NOMO-1 (cell line): ENCODE results near the gene RNF112.

Source experiments
- DNase-seq, 2 experiments: peaks; one replicate each; lab custom pipeline; 2025; ENCODE audit not compliant: unreplicated experiment in 2 of 2; lab: John Stamatoyannopoulos, UW

Gene RNF112, protein sequence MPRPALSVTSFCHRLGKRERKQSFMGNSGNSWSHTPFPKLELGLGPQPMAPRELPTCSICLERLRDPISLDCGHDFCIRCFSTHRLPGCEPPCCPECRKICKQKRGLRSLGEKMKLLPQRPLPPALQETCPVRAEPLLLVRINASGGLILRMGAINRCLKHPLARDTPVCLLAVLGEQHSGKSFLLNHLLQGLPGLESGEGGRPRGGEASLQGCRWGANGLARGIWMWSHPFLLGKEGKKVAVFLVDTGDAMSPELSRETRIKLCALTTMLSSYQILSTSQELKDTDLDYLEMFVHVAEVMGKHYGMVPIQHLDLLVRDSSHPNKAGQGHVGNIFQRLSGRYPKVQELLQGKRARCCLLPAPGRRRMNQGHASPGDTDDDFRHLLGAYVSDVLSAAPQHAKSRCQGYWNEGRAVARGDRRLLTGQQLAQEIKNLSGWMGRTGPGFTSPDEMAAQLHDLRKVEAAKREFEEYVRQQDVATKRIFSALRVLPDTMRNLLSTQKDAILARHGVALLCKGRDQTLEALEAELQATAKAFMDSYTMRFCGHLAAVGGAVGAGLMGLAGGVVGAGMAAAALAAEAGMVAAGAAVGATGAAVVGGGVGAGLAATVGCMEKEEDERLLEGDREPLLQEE

DNA sequence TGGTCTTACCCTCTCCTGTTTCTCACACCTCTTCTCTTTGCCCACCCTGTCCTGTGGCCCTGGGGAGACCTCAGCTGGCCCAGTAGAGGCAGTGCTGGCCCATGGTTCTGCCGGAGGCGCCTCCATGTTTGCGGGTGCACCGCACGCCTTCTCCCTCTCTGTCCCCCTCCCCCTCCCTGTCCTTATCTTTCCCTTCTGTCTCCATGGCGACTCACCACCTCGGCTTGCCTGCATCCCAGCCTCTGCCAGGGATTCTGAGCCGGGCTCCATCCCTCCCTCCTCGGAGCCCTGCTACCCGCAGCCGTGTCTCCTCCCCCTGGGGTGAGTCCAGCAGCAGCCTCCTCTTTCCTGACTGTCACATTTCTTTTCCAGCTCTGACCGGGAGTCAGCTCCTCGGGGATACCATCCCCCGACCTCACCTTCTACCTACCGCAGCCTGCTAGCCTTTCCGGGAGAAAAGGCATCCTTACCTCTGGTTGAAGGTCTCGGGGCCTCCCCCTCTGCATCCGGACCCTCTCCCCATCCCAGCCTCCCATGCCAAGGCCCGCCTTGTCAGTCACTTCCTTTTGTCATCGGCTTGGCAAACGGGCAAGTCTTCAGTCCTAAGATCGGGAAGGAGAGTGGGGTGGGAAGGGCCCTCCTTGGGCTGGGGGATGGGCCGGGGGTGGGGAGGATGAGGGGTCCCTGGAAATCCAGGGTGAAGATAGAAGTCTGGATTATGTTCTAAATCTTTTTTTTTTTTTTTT, at the start of gene RNF112:
Gene RNF112 (plus strand): TSS at position 358 of the 746 bp plus-strand sequence. CDS start 177 bp downstream, at position 535.
- no peak for DNase-seq

DNA sequence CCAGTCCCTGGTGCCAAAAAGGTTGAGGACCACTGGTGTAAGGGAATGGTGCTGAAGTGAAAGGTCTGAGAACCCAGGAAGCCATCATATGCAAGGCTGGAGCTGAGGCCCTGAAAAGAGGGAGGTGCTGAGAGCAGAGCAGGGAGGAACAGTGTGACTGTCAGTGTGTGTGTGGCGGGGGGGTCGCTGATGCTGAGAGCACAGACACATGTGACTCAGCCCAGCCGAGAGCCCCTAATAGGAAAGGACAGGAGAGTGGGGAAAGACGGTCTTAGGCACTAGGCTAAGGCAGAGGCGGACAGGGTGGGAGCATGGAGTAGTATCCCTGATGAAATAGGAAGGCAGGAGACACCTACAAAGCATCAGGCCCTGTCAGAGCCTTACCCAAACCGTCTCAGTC, 49.7 kb upstream of the RNF112 start:
- no peak for DNase-seq

DNA sequence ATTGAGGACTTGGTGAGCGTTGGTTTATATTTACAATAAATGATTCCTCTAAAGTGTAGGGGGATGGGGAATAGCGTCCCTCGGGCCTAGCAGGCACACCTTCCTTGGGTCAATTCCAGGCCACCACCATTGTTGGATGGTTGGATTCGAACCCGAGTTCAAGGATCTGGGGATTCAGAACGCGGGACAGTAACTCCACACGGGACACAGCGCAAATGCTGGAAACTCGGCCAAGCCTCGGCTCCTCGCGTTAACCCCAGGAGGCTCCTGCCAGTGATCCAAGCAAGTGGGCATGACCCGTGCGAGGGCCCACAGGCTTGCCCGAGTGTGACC, 49.1 kb upstream of the RNF112 start:
- DNase-seq = no peak

DNA sequence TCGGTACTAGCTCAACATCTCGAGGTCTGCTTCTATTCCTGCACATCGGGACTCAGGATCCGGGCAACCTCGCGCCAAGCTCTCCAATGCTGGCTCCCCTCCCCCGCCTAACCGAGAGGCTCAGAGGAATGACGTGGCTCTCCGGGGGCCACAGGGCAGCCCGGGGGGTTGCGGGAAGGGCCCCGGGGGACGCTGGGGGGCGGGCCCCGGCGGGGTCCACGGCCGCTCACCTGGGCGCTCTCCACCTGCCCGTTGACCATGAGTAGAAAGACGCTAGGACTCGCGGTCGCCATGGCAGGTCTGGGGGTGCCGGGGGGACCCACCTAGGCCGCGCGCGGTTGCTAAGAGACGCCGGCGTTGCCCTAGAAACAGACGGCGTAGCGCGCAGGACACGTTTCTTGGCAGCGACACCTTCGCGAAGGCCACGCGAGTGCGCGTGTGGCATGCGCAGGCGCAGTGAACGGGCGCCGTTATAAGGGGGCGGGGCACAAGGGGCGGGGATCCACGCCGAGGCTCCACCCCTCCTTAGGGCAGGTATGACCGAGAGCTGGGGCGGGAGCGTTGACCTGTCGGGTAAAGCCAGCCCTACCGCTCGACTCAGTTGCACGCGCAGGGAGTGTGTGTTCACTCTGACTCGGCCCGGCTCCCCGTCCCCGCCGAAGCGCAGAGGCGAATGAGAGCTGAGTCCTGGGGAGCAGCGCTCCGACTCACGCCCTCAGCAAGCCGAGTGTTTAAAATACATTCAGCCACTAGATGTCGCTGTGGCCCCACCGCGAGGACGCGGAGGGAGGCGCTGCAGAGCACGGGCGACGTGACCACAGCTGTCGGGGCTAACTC, 48.5 kb upstream of the RNF112 start, which contains the start of gene B9D1:
Gene B9D1 (minus strand): TSS at position 447 of the 837 bp plus-strand sequence. CDS start 154 bp downstream, at position 293.
- peak; percentile 79 to 82 for DNase-seq

DNA sequence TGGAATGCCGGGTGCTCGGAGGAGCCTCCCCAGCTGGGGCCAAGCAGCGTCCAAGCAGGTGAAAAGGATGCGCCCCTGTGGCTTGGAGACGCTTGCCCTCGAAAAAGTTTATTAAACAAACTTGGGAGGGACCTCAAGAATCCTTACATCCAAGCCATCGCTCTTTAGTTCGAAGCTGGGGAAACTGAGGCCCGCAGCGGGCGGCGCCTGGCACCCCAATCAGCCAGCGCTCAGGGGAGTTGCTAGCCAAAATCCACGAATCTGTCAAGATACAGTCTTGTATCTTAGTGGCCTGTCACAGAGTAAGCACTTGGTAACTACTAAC, 48.0 kb upstream of the RNF112 start:
- no peak for DNase-seq

DNA sequence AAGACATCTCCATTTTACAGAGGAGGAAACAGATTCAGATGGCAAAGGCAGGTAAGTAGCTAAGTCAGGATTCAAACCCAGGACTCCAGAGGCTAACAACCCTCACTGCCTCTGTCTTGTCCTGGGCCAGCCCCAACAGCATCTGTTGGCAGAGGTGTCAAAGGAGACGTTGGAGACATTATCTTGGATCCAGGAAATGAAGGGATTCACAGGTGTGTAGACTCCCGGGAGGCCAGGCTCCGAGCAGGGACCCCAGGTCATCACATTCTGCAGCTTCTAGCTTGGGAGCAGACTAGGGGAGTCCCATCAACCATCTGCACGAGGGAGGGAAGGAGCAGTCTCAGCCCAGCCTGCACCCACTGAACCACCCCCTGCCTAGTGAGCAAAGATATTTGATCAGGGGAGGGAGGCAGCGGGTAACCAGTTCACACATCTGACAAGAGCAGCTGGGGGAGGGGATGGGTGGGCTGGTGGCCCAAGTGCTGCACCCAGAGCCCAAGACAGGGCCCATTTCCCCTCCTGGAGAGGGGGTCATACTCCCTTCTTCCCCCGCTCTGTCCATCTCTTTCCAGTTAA, 47.5 kb upstream of the RNF112 start:
- DNase-seq = no peak

DNA sequence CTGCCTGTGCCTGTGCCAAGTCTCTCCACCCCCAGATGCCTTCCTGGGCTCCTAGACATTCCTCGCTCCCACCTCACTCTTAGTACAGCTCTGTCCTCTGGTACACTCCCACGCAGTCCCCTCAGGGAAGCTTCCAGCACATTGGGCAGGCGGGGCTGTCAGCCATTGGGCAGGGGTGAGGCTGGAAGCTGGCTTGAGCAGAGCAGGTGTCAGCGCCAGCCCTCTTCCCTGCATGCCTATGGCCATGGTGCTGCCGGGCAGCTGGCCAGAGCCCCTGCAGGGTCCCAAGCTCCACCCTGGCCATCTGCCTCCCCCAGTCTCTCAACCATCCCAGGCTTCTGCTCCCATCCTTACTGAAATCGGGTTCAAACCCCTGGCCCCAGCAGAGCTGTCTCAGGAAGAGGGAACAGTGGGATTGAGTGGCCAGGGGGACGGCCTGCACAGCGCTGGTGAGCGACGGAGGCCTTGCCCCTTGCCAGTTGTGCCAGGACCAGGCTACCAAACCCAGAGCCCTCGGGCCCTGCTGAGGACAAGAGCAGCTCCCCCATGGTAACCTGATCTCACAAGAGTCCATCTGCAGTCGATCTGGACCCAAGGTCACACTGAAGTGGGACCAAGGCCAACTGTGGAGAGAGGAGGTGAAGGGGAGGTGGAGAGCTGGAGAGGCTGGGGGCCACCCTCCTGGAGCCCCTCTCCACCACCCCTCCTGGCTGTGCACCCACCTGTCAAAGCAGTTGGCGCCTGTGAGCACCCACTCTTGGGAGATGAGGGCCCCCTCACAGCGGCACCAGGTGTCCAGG, 46.1 kb upstream of the RNF112 start:
- no peak for DNase-seq

DNA sequence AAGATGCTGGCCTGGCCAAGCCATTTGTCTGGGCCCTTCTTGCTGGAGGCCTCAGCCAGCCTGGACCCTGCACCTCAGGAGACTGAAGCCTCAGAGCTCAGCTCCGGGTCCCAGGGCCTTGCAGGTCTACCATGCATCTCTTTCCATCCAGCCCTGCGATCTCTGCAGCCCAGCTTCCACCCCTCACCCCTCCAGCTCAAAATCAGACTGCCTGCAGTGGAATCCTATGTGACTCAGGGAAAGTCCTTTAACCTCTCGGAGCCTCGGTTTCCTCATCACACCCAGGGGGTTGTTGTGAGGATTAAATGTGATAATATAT, 45.6 kb upstream of the RNF112 start:
- DNase-seq = no peak

DNA sequence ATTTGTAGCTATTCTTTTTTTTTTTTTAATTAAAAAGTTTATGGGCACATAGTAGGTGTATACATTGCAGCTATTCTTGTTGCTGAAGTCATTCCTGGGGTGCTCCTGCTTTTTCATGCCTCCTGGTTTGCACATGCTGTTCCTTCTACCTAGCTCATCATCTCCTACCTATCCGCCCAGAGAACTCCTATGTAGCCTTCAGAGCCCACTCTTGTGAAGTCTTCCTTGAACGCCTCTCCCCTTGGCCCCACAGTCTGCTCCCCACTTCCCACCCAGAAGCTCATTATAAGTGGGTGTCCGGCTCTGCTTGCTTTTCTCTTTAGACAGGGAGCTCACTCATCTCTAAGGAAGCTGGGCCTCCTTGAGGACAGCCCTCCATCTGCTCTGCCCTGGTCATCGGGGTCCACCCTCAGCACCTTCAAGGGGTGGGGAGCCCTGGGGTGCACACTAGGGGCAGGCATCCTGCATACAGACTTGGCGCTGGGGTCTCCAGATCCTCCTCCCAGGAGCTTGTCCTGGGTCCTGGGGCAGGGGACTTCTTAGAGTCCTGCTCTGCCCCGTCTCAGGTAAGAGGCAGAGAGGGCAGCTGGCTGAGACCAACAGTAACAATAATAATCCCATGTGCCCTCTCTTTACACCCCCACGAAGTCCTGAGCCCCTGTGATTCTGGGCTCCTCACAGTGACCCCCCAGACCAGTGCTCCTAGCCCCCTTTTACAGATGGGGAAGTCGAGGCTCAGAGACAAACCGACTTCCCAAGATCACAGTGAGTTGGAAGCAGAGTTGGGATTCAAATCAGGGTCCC, 45.0 kb upstream of the RNF112 start:
- DNase-seq = no peak

DNA sequence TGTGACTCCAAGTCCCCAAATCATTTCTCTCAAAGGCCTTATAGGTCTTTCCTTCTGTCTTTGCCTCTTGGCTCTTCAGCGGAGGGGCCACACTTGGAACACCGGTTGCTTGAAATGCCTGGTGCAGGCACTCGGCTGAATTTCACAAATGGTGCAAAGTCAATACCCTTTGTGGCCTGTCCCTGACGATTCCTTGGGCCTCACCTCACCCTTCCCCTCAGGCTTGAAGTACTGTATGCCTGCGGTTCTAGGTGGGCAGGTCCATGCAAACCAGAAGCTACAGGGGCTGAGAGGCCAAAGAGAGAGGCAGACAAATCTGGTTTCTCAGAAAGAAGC, 44.4 kb upstream of the RNF112 start:
- no peak for DNase-seq

DNA sequence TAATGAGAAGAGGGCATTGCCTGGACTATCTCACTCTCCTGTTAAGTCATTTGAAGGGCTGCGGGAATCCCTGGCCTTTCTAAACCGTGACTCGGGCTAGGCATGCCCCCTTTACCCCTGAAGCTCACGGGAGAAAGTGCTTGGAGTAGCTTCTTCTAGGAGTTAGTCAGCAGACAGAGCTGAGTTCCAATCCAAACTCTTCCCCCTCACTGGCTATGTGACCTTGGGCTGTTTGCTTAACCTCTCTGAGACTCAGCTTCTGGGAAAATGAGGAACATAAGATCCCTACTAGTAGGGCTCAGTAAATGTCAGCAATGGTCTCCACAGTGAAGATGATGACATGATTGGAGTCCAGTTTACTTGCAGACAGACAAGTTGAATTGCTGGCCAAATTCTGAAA, 42.8 kb upstream of the RNF112 start:
- no peak for DNase-seq

DNA sequence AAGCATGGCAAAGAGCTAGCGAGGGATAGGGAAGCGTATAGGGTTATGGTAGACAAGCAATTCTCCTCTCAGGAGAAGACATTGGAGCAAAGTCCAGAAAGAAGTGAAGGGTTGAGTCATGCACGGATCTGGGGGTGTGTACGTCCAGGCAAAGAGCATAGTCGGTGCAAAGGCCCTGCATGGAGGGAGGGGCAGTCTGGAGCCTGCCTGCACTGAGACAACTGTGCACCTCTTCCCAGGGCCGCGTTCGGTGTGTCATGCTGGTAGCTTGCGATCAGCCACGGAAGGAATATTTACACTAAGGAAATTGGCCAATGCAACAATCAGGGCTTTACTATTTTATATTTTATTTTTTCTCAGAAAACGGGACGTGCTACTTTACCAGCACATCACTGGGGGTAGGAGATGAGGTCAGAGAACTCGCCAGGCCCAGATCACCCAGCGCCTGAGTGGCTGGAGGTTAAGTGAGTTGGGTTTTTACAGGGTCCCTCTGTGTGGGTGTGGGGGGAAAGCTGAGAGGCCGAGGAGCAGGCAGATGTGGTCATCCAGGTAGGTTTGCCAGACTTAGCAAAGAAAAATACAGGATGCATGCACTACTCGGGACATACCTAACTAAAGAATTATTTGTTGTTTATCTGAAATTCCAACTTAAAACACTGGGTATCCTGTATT, 41.8 kb upstream of the RNF112 start:
- DNase-seq = no peak

DNA sequence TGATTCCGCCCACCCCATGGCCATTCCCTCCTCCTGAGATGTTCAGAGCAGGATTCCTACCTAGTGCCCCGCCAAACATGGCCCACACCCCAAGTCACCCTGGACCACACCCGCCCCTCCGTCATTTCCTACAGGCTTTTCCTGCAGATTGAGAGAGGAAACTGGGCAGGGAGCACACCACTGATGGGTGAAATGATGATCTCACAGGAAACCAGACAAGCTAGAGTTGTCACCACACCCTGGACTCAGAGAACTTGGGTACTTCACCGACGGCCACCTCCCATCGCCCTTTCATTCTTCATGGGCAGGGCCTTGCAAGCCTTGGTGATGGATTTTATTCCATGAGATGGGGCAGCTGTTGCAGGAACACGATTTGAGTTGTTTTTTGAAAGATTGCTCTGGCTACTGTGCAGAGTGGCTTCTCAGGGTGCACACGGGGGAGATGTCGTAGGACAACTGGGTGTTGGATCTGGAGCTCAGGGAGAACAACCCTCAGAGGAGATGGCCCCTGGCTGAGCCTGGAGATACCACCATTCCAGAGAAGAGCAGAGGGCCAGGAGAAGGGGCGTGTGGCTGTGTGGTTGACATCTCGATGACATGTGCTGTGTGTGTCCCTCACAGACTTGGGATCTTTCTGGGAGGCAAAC, 41.1 kb upstream of the RNF112 start:
- DNase-seq = no peak

DNA sequence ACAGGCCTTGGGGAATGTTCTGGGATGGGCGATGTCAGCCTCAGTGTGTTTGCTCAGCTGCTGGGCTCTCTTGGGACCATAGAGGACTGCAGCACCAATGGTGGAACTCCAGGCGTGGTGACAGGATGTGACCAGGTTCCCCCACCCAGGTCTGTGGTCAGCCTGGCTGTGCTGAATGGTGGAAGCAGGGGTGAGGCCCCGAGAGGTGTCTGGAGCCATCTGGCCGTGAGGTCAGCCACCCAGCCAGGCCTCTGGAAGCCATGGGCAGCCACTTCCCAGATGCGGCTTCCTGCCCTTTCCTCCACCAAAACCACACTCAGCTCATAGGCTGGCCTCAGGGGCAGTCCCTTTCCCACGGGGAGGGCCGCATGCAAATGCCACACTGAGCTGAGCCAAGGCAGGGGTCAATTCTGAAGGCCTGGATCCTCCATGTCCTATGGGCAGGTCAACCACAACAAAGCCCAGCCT, 40.5 kb upstream of the RNF112 start:
- no peak for DNase-seq

DNA sequence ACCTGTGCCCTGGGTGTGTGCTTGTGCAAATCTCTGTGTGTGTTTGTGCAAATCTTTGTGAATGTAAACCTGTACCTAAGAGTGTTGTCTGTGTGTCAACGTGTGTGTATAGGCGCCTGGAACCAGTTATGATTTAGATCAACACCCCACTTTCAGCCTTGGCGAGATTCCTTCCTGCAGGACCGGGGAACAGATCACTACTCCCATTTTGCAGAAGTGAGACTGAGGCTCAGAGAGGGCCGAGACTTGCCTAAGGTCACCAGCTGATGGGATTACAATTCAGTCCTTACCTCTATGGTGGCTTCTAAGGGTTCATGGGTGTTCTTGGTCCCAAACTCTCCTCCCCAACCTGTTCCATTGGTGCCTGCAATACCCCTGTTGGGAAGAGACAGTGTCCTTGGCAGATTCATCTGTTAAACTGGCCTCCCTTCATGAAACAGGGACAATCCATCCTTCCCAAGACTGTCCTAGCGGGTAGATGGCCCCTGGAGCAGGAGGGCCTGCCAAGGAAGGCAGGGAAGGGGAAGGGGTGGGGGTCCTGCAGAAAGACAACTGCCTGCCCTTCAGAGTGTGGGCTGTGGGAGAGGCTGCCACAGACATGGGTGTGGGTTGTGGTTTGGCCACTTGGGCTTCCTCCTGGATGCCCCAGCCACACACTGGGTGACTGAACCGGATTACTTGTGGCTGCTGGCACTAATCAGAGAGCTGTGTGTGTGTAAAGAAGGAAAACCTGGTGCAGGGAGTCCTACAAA, 39.6 kb upstream of the RNF112 start:
- DNase-seq = no peak

DNA sequence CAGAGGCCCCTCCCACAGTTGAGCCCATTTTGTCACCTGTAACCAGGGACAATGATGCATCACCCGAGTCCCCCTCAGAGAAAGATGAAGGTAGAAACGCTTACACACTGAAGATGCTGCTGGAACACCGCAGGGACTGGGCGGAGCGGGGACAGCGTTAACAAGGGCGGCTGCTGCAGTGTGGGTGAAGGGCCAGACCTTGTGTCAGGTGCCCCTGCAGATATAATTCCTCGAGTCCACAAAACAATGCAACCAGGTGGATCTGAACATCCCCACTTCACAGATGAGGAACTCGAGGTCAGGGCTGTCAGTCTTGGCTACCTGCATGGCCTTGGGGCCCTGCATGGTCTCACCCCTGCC, 39.0 kb upstream of the RNF112 start:
- no peak for DNase-seq

DNA sequence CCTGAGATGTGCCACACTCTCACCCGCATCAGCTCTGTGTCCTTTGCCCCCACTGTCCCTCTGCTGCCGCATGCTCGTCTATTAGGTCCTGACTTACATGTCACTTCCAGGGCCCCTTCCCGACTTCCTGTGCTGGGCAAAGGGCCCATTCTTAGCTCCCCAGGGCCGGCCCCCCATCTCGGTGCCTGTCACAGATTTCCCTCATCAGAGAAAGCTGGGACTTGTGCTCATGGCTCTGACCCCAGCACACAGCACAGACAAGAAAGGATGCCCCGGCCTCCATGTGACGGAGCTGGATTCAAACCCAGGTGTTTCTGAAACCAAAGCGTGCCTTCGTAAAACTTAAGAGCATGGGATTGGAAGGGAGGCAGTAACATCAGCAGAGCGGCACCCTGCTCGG, 38.6 kb upstream of the RNF112 start:
- no peak for DNase-seq
